ENCODE data around the gene LXN.

GRCh38 chr3:158702815-158703481, 30.5 kb upstream of the LXN start:
- TF ChIP-seq CTCF (IDR thresholded peaks at IDR 0.05; ENCODE audit: low read depth, low read length, poor library complexity, severe bottlenecking) = no peak
- no peak for TF ChIP-seq EZH2phosphoT487 (IDR thresholded peaks at IDR 0.05; ENCODE audit: borderline replicate concordance, low read length)
